GM19238 (cell line): ENCODE data around the gene SHISA2.
"Not testable (repeated sequence)": the region's sequence is repeated elsewhere in the genome, so short reads cannot be mapped to it uniquely, and the experiment has no call there.

ENCODE experiments used
- DNase-seq: peaks from one replicate; pipeline ENCODE4 v3.0.0; 2011; ENCODE audit warnings: low spot score; ENCODE audit not compliant: insufficient read length

The SHISA2 gene

DNA sequence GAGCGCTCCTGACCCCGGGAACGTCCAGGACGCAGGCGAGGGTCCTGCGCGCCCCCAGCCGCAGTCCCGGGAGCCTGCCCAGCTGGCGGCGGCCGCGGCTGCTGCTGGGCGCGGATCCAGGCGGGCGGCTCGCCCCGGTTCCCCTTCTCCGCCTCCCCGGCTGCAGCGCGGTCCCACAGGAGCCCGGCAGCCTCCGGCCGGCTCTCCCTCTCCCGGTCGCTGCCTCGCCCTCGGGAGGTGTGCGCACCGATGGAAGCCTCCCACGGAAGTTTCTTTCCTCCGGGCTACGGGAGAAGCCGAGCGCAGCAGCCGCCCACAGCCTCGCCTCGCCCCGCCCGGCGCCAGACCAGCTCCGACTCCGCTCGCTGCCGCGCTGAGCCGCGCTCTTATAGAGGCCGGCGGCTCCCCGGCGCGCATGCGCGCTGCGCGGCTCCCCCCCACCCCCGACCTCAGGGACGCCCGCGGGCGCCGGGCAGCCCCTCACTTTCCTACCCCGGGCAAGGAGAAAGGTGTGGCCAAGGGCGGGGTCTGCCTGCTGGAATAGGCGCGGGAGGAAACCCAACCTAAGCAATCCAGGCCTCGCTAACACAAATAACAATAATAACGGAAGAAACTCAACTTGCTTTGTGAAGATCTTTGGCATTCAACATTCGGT lies at the start of gene SHISA2:
Gene SHISA2 (minus strand): TSS at position 360 of the 655 bp plus-strand sequence. CDS start 1,041 bp downstream, outside the sequence.
- no peak for DNase-seq

DNA sequence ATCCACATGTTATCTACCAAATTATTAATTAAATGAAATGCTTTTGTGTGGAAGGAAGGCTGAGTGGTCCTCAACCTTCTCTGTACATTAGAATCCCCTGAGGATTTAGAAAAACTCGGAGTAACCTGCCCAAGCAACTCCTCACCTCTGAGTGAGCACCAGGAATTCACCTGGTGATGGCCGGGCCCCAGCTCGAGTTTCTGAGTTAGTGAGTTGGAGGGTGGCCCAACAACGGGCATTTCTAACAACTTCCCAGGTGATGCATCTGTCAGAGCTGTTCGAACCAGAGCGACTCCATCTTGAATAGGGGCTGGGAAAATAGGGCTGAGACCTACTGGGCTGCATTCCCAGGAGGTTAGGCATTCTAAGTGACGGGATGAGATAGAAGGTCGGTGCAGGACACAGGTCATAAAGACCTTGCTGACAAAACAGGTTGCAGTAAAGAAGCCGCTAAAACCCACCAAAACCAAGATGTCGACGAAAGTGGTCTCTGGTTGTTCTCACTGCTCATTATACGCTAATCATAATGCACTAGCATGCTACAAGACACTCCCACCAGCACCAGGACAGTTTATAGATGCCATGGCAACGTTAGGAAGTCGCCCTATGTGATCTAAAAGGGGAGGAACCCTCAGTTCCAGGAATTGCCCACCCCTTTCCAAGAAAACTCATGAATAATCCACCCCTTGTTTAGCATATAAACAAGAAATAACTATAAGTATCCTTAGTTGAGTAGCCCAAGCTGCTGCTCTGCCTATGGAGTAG lies 44.2 kb upstream of the SHISA2 start:
- no peak for DNase-seq

DNA sequence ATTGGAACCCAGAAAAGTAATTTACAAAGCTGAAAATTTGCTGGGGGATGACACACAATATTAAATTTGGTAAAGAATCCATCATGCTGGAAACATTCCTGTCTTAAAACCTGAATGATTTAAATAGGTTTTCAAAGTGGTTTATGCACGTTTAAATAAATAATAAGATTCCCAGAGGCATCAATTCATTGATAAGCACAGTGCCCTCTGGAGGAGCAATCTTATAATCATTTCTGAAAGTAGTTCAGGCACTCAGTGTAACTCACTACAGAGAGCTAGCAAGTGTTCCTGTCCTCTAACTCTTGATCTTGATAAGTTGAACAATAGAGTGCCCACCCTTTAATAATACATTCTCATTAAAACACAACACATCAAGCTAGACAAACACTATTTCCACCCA lies 43.5 kb upstream of the SHISA2 start:
- DNase-seq = no peak

DNA sequence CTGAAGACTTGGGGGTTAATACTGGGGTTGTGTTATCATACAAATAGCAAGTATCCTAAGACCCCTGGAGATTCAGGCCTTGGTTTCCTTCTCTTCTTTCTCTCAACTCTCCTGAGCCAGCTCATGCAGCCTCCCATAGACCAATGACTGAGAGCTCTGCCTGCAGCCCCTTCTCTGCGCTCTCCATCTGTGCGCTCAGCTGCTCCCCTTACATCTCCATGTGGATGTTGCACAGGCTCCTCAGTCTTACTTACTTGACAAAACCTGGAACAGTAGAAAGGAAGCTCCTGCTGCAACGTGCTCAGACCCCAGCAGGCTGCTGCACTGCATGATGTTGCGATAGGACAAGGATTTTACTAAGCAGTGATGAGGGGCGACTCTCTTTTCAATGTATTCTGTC lies 25.0 kb upstream of the SHISA2 start:
- not testable (repeated sequence) for DNase-seq

DNA sequence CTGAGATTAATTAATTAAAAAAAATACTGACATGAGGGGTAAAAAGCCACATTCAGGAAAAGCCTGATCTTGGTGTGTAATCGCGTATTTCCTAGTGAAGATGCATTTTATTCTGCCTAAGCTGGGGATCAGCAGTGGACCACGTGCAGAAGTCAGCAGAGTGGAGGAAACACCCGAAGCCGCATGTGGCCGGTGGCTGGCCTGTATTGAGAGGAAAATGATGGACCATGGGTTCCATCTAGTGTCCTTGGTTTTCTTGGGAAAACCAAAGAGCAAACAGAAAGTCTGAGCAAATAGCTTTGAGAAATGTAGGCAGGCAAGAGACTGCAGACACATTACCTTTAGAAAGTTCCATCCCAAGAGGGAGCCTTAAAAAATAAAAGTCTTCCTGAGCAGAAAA lies 23.7 kb upstream of the SHISA2 start:
- no peak for DNase-seq

DNA sequence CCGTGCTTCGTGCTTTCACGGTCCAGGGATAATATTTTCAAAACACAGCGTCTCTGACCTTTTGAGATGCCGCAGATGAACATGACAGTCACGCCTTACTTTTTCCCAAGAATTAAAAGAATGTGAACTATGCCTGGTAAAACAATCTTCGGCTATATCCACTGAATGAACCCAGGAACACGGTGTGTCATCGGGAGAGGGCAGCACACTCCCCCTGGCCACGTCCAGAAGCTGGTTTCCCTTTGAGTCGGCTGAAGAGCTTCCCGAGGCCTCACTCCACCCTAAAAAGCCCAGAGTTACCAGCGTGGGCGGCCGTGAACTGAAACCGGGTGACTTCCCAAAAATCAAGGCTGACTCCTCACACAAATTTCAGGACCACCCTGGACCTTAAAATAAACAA lies 22.9 kb upstream of the SHISA2 start:
- DNase-seq = no peak

DNA sequence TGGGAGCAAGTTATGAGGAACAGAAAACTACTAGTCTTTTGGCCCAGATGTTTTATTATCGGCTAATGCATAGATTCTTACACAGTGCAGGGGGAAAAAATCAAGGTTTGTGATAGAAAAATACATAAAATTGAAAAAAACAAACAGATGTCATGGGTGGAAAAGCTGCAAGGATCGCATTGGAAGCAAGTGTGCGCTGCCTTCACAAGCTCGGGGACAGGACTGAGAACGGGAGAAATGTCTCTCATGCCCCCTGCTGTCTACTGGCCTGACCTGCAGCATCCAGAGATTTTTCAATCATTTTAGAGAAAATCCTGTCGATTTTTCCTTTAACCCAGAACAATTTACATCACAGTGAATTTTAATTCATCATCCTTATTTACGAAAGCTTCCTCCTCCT lies 20.5 kb upstream of the SHISA2 start:
- DNase-seq = not testable (repeated sequence)

DNA sequence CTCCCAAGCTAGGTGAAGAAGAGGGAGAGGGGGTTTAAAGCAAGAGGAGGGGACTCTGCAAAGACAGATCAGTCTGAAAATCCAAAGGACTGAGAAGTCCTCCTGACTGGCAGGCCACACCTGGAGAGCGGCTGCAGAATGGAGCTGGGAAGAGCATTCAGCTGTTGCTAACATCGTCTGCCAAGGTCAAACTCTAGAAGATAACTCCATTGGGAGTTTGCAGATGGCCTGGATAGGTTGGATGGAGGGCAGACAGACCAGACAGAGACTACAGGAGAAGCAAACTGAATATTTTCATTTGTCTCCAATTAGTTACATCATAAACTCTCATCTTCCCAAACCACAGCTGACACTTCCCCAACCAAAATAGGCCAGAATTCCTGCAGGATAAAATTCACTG lies 19.9 kb upstream of the SHISA2 start:
- no peak for DNase-seq

DNA sequence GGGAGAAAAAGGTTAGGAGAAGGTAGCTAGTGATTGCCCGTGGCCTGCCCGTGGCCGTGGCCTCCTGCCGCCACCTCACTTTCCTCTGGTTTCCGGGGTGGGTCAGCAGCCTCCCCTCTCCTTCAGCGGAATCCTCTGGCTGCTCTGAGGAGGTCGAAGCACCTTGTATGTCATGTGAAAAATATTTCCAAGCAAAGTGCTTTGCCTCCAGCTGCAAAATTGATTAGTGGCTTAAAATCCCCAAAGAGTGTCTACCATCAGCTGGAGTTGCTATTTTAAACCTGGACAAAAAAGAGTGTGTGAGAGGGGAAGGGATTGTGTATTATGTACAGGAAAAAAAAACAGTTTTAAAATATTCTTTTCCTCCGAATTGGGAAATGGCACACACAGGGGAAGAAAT lies 17.8 kb upstream of the SHISA2 start:
- DNase-seq = not testable (repeated sequence)

DNA sequence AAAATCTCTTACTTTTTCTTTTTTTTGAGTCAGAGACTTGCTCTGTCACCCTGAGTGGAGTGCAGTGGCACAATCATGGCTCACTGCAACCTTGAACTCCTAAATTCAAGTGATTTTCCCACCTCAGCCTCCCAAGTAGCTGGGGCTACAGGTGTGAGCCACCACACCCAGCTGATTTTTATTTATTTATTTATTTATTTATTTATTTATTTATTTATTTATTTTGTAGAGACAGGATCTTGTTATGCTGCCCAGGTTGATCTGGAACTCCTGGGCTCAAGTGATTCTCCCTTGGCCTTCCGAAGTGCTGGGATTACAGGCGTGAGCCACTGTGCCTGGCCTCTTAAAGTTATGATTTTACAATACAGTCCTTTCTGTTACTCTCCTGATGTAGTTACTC lies 16.6 kb upstream of the SHISA2 start:
- not testable (repeated sequence) for DNase-seq

DNA sequence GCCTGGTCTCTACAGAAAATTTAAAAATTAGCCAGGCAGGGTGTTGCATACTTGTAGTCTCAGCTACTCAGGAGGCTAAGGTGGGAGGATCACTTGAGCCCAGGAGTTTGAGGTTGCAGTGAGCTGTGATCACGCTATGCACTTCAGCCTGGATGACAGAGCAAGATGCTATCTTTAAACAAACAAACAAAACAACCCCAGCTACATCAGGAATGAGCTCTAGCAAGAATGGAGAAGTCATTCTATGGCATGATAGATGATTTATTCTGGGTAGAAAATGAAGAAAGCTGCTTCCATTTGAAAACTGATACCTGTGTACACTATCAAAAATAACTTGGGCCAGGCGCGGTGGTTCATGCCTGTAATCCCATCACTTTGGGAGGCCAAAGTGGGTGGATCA lies 15.8 kb upstream of the SHISA2 start:
- DNase-seq = no peak

DNA sequence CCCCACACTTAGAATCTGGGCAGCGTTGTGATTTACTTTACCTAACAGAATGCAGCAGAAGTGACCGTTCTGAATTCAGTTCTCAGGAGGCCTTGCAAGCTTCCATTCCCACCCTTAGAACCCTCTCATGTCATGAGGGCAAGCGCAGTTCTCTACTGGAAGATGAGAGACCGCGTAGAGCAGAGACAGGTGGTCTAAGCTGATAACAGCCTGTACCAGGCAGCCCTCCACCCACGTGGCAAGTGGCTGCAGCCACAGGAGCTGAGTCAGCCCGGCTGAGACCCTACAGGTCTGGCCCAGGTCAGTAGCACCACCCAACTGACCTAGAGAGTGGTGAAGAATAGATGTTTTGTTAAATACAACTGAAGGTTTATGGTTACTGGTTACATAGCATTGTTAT lies 14.7 kb upstream of the SHISA2 start:
- DNase-seq = not testable (repeated sequence)

DNA sequence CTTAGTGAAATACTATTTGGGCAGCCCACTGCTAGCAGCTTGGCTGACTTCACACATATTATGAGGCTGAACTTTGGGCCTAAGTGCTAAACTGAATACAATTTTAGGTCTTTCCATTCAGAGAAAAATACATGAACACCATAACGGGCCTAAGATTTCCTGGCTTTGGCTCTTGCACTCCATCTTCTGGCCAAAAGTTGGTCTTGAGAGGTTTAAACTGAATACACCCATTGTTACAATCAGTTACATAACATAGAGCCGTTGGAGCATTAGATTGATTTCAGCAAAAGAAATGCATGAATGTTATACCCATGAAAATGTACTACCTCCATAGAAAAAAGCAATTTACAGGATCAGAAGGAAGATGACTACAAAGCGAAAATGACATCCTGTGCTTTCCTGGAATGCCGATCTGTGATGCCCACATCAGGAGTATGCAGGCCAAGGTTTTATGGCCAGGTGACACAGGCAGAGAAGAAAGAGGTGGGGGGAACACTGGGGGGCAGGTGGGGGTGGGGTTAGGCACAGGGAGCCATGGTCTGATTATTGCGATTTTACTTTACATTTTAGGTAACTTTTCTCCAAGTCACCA lies 11.1 kb upstream of the SHISA2 start:
- DNase-seq = no peak

DNA sequence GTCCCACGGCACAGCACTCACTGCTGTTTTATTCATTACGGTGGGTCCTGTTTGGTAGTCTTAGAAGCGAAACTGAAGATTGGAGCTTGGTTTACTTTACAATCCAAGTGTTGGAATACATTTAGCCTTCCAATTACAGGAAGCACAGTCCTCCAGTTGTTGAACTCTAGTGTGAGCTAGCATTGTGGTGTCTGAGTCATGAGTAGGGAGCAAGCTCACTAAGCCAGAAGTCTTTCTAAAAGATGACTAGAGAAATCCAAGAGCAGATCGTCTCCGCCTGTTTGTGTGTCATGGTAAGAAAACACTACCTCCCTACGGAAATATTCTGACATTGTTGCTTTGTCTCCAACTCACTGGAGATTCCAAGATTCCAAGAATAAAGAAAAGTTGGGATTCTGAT lies 10.1 kb upstream of the SHISA2 start:
- no peak for DNase-seq

DNA sequence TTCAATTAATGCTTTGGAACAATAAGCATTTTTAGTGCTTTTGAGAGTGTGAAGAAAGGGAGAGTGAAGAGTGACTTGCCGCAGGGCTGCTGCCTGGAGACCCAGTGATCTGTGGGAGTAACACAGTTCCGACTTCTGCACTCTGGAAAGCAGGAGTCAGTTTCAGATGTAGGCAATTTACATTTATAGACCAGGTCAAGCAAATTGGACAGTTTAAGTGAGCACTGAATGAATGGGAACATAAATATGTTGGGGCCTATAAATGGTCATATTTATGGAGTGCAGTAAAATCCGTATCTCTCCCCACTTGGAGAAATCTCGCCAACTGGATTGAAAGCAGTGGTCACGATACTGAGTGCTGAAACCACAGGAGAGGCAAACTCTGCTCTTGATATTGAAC lies 9.4 kb upstream of the SHISA2 start:
- DNase-seq = no peak

DNA sequence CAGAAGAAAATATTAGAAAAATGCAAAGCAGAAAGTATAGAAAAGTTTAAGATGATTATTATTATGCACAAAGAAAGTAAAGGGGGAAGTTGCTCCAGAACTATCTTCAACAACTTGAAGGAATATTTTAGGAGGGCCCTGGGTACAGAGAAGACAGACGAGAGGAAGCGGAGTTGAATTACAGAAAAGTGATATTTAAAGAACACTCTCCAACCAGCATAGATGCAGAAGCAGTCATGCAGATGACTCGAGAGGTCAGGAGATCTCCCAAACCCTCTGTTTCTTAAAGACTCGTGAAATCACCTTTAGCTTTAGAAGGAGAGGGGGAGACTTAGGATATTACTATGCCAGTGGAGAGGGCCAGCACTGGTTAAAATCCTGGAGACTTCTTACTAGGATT lies 8.5 kb upstream of the SHISA2 start:
- DNase-seq = no peak

DNA sequence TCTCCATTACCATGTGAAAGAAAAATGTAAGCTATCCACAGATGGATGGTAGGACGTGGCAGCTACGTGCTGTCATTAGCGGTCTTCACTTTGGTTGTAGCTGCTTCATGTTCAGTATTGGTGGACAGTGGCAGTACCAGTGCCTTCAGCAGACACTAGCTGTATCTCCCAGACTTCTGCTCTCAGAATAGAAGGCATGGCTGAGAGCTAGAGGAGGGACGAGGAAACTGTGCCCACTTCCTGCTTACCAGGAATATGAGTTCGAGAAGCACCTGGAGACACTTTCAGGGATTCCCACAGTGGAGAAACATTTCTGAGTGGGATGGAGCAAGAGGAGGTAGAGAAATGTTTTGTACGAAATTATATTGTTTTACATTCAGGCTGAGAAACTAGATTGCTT lies 6.9 kb upstream of the SHISA2 start:
- no peak for DNase-seq

DNA sequence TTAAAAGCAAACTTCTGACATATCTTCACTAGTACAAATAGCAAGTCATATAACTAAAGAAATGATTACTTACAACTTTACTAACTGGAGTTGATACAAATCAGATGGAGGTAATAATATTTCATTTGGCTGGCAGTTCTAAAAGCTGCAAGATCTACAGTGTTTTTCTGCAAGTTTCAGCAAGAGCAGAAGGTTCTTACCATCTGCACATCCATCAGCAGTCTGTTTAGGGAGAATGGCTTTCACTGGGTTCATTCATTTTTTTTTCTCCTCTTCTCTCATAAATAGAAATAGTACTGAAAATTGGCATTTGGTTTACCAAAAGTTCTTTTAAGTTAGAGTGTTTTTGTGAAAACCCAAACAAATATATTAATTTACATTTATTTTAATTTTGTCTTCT lies 3.1 kb upstream of the SHISA2 start:
- DNase-seq = no peak

DNA sequence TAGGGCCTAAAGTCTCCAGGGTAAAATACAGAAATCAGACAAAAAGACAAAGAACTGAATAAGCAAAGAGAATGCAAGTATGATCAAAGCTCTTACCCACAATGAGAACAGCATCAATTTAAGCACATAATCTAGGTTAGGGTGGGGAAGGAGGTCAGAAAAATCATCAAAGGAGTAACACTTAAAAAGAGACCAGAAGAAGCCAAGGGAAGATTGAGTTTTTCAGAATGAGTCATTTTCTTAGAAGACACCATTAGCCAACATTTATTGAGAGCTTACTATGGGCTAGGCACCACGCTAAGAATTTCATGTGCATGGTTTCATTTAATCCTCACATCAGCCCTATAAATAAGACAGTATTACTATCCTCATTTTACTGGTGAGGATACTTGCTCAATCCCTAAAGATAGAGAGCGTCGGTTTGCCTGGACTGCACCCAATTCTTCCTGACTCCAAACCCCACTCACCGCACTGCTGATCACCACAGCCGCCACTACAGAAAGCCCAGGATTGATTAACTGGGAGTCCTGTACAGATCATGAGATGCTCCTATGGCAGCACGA lies 1.7 kb upstream of the SHISA2 start:
- no peak for DNase-seq

DNA sequence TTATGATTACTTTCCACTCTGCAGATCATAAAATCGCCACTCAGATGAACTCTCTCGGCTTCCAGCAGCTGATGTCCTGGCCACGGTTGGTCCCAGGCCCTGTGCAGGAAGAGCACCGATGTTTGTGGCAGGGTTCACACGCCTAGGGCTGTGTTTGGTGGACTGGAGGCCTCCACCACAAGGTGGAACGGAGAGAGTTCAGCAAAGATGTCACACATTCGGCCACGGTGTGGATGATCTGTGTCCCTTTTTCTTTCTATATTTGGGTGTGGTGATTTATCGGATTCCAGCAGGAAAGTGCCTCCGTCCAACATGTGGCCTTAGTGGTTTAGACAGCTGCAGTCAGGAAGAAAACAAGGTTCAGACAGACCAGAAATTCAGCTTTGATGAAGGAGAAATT lies 521 bp upstream of the SHISA2 start:
- no peak for DNase-seq

DNA sequence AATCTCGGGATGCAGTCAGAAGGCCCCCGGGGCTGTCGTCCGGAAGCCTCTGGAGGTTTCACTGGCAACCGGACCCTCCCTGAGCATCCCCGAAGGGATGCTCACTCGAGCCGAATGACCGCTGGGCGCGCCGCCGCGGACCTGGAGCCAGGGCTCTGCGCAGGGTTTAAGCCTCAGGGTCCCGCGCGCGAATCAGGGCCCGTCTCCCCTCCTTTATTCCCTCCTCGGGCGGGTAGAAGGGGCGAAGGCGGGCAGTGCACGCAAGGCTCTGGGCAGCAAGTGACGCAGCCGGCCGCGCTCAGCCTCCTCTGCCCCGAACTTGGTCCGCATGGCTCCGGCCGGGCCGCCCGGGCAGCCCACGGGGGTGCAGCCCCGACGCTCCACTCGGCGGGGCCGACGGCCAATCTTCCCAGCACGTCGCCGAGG lies 572 bp downstream of the SHISA2 start:
- DNase-seq = no peak

DNA sequence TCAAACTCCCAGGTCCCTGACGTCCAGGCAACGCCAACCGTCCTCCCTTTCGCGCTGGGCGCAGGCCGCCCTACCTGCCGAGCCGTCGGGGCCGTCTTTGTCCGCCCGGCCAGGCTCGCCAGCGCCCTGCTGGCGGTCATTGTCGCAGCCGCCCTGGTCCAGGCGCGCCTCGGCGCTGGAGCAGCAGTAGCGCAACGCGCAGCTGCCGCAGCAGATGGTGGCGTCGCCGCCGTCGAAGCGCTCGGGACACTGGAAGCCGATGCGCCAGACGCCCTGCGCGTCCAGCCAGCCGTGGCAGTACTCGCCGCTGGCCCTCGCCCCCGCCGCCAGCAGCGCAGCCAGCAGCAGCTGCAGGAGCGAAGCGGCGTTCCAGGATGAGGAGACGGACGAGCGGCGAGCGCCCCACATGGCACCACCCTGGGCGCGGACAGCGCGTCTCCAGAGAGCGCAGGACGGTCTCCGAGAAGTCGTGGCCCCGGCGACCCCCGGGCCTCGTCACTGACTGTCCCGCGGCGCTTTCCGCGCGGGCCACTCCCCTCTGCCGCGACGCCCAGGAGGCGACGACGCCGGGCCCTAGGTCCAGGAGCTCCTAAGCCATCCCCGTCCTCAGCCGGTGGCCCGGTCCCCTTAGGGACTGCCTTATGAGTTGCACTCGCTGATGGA lies 1.1 kb downstream of the SHISA2 start:
- no peak for DNase-seq
